Osteocyte (in vitro differentiated cells): Measurements from ENCODE around the gene DRD2. TPM values are rescaled to one million over a fixed set of nuclear protein-coding genes. Genes with fewer than 3 reads are reported as not detected.

Experiments
- DNase-seq: peaks from one replicate; pipeline ENCODE4 v3.0.0; 2021; ENCODE audit warnings: mixed read lengths; ENCODE audit not compliant: unreplicated experiment; ENCODE audit errors: extremely low spot score
- H3K27ac Mint-ChIP-seq: one replicate; pipeline ENCODE4 v1.8.0; 2021; ENCODE audit warnings: mild to moderate bottlenecking, mixed read lengths; ENCODE audit not compliant: unreplicated experiment
- H3K27me3 Mint-ChIP-seq: one replicate; pipeline ENCODE4 v1.8.0; 2021; ENCODE audit warnings: mixed read lengths; ENCODE audit not compliant: unreplicated experiment
- H3K36me3 Mint-ChIP-seq: one replicate; pipeline ENCODE4 v1.8.0; 2021; ENCODE audit warnings: mixed read lengths; ENCODE audit not compliant: unreplicated experiment
- H3K4me1 Mint-ChIP-seq: one replicate; pipeline ENCODE4 v1.8.0; 2021; ENCODE audit warnings: mixed read lengths; ENCODE audit not compliant: unreplicated experiment
- H3K4me3 Mint-ChIP-seq: one replicate; pipeline ENCODE4 v1.8.0; 2021; ENCODE audit warnings: mild to moderate bottlenecking, moderate library complexity, mixed read lengths; ENCODE audit not compliant: unreplicated experiment
- H3K9me3 Mint-ChIP-seq: one replicate; pipeline ENCODE4 v1.8.0; 2021; ENCODE audit warnings: mixed read lengths; ENCODE audit not compliant: unreplicated experiment
- CTCF ChIP-seq: fragments of 200-600 bp; sonication (generic); IDR thresholded peaks from 2 replicates; pipeline ENCODE4 v1.5.0; 2021; ENCODE audit warnings: antibody characterized with exemption, mild to moderate bottlenecking, moderate library complexity
- microRNA-seq: library from miRNA; unstranded; fragments of <30 nt; microRNA quantifications from one replicate; pipeline ENCODE4 v1.1.0, GENCODE V29; 2020; ENCODE audit not compliant: unreplicated experiment
- total RNA-seq: library from RNA; stranded (reverse); gene quantifications from 2 replicates; pipeline ENCODE4 v1.2.1, GENCODE V29; 2021

DRD2 gene
- total RNA-seq, 1 donor from 2014 or later = not detected

GRCh38 chr11:113363996-113364641 is 111.1 kb downstream of the DRD2 start:
- H3K27ac Mint-ChIP-seq = no peak overlapping the region
- peaks cover 28% of the 10 kb centered on the region for H3K36me3 Mint-ChIP-seq
- no peak overlapping the region for H3K4me3 Mint-ChIP-seq
- no peaks in the 10 kb centered on the region for H3K9me3 Mint-ChIP-seq
- no peaks in the 10 kb centered on the region for H3K27me3 Mint-ChIP-seq
- no peaks in the 10 kb centered on the region for H3K4me1 Mint-ChIP-seq
- no peak for TF ChIP-seq CTCF
- DNase-seq = no peak

- Mint-ChIP-seq H3K9me3 (no peaks in the 10 kb centered on the region), H3K27me3 (no peaks in the 10 kb centered on the region), H3K36me3 (peaks cover 31% of the 10 kb centered on the region), H3K4me3 (no peak overlapping the region), H3K27ac (no peak overlapping the region), H3K4me1 (no peaks in the 10 kb centered on the region)
- no peak for DNase-seq
- no peak for TF ChIP-seq CTCF
Observed at GRCh38 chr11:113363406-113363805, 111.8 kb downstream of the DRD2 start.

Small RNA genes within 50 kb of the gene (microRNA-seq; reads per million reads assigned to microRNA genes)
- gene MIR4301 = not detected

Other genes with a start within 250 kb of the DRD2 start
- 12.6 and 13.2 TPM in 2 replicates for gene TTC12, start 160.8 kb downstream of the DRD2 start, total RNA-seq
- gene ANKK1, start 87.6 kb downstream of the DRD2 start, total RNA-seq = not detected in 2 replicates
- 0.60 and 1.6 TPM in 2 replicates for gene TMPRSS5, start 230.9 kb upstream of the DRD2 start, total RNA-seq